NB4 (cell line): ENCODE results near the gene CBX2.

ENCODE experiments used
- DNase-seq: peaks from one replicate; pipeline ENCODE4 v3.0.0; 2010; ENCODE audit warnings: low read depth
- H3K4me3 ChIP-seq: one replicate; pipeline ENCODE4 v1.5.1; 2011; ENCODE audit warnings: mild to moderate bottlenecking, low read depth, low read length, moderate library complexity
- CTCF ChIP-seq: IDR thresholded peaks from one replicate; pipeline ENCODE4 v1.5.1; 2012; ENCODE audit warnings: low read depth, low read length
- MYC ChIP-seq: IDR thresholded peaks from 2 replicates; pipeline ENCODE4 v1.6.1; 2011; ENCODE audit warnings: low read depth, low read length
- POLR2A ChIP-seq: IDR thresholded peaks from 2 replicates; pipeline ENCODE4 v1.6.1; 2011; ENCODE audit warnings: mild to moderate bottlenecking; ENCODE audit not compliant: insufficient read length; ENCODE audit errors: extremely low read depth
- TF ChIP-seq, protein P1 (sequence below): IDR thresholded peaks from 2 replicates; pipeline ENCODE4 v1.6.1; 2011; ENCODE audit warnings: low read depth, low read length

CBX2 gene

GRCh38 chr17:79745641-79746105, 32.3 kb upstream of the CBX2 start:
- no peak overlapping the region for H3K4me3 ChIP-seq
- TF ChIP-seq POLR2A, result no peak
- DNase-seq, result no peak

DNA sequence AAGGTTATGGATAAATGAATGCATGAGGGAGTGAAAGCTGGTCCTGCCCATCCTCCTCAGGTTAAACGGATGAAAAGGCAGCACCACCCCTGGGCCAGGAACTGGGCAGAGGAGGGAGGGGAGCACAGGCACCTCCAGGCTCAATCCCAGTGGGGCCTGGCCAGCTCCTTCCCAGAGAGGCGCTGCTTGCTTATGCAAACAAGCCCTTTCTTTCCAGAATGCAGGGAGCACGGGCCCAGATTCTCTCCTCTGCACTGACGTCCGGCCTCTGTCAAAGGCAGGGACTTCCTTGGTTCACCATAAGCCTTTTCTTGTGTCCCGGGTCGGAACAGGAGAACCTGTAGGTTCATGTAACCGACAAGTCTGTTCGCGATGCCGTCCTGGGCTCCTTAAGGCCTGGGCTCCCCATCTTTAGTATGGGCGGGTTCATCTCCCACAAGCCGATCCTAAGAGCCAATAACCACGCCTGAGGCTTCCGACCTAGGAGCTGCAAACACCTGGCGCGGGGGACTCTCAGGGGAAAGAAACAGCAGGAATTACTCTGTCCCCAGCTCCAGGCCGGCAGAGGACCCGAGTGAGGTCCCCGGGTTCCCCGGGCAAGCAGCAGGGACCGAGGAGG, 30.9 kb upstream of the CBX2 start:
- H3K4me3 ChIP-seq, result no peak overlapping the region
- DNase-seq, result no peak
- no peak for TF ChIP-seq MYC
- no peak for TF ChIP-seq POLR2A
- no peak for TF ChIP-seq CTCF
- TF ChIP-seq, protein P1, sequence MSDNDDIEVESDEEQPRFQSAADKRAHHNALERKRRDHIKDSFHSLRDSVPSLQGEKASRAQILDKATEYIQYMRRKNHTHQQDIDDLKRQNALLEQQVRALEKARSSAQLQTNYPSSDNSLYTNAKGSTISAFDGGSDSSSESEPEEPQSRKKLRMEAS, result no peak

- TF ChIP-seq MYC, result no peak
- TF ChIP-seq, protein P1, result no peak
- TF ChIP-seq POLR2A, result no peak
- no peak for TF ChIP-seq CTCF
- no peak overlapping the region for H3K4me3 ChIP-seq
- DNase-seq, result no peak
These were observed 30.2 kb upstream of the CBX2 start for GRCh38 chr17:79747508-79748294.

- TF ChIP-seq CTCF, result no peak
- no peak overlapping the region for H3K4me3 ChIP-seq
- DNase-seq, result no peak
These were observed 29.5 kb upstream of the CBX2 start for GRCh38 chr17:79748295-79749099.

DNA sequence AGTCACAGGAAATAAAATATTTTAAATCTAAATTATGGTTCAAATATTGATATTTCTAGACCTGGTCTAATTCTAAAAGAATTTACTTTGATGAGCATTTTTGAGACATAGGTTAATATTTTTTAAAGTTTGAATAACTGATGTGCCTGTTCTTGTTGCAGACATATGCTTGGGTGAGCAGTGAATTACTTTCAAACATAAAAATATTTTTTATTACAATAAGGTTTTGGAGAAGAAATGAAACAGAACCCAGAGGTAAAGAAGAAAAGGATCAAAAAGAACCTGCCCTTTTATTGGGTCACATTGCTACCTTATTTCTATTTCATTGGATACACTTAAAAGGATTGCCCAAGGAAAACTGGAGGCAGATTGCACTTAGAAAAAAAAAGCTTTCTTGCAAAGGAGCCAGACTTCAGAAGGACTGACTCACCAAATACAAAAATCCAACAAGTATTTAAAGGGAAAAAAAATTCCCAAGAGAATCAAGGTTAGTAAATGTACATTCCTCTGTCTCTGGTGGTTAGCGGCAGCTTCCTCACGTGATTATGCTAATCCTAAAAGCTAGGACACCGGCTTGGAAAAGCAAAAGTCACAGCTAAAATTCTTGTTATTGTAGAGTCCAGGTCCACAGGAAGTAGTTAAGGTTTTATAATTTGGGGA, 28.7 kb upstream of the CBX2 start:
- TF ChIP-seq MYC (no peak), CTCF (no peak), POLR2A (no peak)
- TF ChIP-seq, protein P1, result no peak
- DNase-seq, result no peak
- H3K4me3 ChIP-seq, result no peak overlapping the region

DNA sequence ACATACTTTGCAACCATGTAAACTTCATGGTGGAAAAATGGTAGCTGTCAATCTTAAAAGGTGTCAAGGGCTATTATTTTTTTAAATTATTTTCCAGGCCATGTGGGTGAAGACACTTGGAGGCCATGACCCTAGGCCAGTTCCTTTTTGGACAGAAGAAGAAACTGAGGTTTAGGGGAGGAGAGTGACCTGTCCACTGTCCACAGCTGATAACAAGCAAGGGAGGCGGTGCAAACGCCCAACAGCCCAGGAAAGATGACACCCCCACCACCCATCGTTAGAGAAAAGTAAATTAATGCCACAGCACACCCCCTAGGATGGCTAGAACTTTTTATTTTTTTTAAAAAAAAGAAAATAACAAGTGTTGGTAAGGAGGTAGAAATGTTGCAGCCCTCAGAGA, 28.0 kb upstream of the CBX2 start:
- no peak for DNase-seq
- no peak overlapping the region for H3K4me3 ChIP-seq
- TF ChIP-seq MYC (no peak), CTCF (no peak), POLR2A (no peak)
- TF ChIP-seq, protein P1, result no peak
